Stimulated activated CD8-positive, alpha-beta memory T cell treated with anti-CD3 and anti-CD28 coated beads, Interleukin-7, amount 100 ng/mL, for 24 hours (primary cell): ENCODE measurements around the gene PRSS53.

Experiments used
- DNase-seq: peaks from one replicate; pipeline ENCODE4 v3.0.0-alpha.2; 2020; ENCODE audit warnings: low read depth

Gene PRSS53

GRCh38 chr16:31093132-31093703 lies 4.5 kb upstream of the PRSS53 start:
- no peak for DNase-seq

DNA sequence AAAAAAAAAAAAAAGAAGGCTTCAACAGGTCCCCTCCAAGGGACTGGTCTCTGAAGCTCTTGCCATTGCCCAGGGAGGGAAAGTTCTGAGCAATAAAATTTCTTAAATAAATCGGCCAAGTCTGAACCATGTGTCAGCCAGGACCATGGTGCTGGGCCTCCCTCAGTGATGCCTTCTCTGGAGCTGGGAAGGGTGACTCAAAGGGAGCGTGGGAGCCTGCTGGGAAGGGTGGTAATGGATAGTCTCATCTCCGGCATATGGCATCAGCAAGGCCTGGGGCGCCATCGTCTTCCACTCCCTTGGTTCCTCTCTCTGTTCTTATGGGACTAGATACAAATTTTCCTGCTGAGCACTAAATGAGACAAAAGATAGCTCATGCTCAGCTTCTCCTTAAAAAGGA lies 3.6 kb upstream of the PRSS53 start:
- no peak for DNase-seq

- no peak for DNase-seq
Measured at GRCh38 chr16:31090540-31090939, 1.8 kb upstream of the PRSS53 start.

DNA sequence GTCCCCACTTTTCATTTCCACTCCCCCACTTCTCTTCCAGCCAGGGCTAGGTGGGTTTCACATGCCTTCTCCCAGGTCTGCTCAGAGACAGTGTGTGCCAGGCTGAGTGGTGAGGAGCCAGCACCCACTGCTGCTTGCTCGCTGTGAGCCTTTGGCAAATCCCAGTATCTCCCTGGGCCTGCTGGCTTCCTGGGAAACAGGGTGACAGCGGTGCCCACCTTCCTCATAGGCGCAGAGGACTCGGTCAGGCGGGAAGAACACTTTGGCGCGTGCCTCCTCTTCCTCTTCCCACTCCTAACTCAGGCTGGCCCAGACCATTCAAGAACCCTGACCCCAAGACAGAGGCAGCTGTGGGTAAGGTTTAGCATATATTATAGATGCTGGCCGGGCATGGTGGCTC lies 456 bp upstream of the PRSS53 start:
- DNase-seq: no peak

GRCh38 chr16:31087971-31088370 lies 772 bp downstream of the PRSS53 start:
- DNase-seq: no peak

GRCh38 chr16:31087481-31087880 lies 1.3 kb downstream of the PRSS53 start:
- DNase-seq: no peak

- DNase-seq: no peak
Measured at GRCh38 chr16:31086629-31086906, 2.2 kb downstream of the PRSS53 start.

GRCh38 chr16:31085873-31086628 lies 2.7 kb downstream of the PRSS53 start:
- no peak for DNase-seq

DNA sequence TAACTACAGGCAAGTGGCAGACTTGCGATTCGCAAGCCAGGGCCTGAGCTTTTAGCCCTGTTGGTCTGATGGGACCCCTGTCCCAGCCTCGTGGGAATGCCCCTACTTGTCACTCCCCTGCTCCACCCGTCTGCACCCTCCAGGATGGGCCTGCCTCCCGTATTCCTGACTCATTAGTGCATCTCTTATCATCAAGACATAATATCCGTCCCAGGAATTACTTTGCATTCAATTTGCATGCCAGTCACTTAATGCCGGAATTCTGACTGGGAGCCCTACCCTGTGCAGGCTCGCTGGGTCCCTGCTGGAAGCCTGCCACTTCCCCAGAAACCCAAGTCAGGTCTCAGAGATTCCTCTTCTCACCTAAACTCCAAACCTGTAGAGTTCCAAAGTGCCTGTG lies 3.3 kb downstream of the PRSS53 start:
- DNase-seq: no peak

DNA sequence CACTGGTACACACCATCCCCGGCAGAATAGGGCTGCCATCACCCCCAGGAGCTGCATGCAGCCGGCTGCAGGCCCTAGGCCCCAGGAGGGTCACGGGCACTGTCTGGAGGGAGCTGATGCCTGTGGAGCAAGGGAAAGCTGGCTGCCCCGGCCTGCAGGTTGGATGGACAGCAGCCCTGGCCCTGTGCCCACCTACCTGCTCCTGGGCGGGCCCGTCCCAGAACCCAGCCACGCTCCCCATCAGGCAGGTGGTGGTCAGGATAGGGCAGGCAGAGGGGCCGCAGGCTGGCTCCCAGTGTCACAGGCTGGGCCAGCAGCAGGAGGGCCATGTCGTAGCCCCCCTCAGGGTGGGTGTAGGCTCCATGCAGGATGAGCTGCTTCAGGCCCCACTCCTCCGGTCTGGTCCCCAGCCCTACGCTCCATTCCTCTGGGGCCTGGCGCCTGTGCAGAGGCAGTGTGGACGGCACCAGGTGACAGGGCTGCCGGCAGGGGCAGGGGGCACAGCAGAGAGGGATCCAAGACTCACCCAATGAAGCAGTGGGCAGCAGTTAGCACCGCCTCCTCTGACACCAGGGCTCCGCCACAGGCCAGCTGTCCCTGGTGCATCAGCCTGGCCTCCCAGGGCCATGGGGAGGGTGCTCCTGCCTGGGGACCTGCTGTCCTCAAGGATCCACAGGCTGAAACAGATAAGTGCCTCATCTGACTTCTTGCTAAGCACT lies 4.0 kb downstream of the PRSS53 start:
- DNase-seq: no peak

DNA sequence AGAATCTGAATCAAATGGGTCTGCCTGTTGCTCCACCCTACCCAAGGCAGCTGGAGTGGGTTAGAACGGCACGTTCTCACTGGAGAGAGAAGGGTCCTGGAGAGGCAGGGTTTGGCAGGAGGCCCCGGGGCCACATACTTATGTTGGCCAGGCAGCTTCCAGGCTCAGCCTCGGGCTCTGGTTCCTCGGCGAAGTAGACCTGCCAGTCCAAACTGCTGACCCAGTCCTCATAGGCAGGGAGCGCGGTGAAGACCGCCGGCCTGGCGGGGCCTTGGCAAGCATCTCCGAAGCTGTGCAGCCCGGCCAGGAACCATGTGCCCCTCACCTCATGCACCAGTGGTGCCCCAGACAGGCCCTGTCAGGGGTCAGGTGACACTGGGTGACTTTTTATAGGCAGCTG lies 4.8 kb downstream of the PRSS53 start:
- no peak for DNase-seq

DNA sequence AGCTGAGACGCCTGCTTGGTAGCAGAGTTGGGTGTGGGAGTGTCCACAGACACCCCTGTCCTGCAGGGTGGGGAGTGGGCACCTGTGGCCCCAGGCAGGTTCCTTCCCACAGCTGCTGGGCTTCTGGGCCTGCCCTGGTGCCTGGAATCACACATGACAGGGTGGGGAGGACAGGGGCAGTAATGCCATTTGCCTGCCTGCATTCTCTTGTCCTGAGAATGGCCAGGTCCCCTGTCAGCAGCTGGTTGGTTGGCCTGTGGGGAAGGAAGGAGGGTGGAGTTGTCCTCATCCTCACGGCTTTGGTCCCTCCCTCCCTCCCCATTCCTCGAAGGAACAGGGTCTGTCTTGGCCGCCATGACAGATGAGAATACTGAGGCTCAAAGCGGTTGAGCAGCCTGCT lies 5.2 kb downstream of the PRSS53 start:
- DNase-seq: no peak

GRCh38 chr16:31083081-31083480 lies 5.7 kb downstream of the PRSS53 start:
- DNase-seq: no peak

DNA sequence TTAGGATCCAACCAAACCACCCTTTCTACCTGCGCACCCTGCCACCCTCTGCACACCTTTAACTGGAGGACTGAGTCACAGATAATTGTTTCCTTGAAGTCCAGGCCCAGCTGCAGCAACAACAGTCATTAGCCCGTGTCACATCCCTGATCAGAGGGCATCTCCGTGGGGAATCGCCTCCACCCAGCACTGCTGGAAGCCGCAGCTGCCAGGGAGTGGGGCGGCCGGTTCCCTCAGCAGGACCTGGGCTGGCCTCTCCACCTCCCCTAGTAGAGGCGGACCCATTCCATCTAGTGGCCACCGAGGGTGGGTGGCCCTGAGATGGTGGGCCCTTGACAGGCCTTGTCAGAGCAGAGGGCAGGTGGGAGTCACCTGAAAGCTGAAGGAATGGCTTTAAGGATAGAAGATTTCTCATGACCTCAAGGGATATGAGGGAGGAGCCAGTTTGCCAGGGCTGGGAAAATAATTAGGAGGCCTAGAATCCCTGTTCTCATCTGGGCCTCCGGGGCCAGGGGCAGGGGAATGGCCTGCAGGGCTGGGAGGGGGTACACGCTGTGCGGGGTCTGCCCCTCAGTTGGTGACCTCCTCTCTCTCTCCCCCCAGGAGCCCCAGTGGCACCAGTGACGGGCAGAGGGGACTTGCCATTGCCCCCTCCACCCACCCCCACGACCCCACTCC lies 6.2 kb downstream of the PRSS53 start:
- DNase-seq: no peak

DNA sequence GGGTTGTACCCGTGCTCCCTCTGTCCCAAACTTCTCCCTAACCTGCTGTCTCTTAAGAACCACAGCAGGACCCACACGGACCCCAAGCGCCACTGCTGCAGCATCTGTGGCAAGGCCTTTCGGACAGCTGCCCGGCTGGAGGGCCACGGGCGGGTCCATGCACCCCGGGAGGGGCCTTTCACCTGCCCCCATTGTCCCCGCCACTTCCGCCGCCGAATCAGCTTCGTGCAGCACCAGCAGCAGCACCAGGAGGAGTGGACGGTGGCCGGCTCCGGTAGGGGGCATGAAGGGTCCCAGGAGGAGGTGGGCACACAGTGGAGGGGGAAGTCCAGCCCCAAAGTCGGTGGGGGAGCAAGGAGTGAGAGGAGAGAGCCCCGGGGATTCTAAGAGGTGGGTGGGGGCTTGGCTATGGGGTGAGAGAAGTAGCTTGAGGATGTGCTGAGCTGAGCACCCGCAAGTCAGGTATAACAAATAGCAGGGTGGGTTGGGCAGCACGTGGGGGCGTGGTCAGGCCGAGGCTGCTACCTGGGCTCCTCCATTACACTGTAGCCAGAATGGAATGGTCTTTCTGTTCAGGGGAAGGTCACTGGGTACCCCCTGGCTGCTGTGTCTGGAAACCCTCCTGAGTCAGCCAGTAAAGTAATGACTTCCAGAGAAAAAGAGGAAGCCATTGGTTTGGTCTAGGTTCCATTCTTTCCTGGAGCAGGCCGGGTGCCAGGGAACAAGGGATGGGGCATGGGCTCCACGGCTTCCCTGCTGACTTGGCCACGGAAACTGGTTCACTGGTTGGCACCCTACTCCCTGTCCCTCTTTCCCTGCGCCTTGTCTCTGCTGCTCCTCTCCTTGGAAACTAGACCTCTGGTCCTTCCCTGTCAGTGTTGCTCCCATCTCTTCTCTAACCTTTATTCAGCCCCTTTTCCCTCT lies 7.1 kb downstream of the PRSS53 start:
- no peak for DNase-seq

GRCh38 chr16:31080756-31081419 lies 7.9 kb downstream of the PRSS53 start:
- DNase-seq: no peak

DNA sequence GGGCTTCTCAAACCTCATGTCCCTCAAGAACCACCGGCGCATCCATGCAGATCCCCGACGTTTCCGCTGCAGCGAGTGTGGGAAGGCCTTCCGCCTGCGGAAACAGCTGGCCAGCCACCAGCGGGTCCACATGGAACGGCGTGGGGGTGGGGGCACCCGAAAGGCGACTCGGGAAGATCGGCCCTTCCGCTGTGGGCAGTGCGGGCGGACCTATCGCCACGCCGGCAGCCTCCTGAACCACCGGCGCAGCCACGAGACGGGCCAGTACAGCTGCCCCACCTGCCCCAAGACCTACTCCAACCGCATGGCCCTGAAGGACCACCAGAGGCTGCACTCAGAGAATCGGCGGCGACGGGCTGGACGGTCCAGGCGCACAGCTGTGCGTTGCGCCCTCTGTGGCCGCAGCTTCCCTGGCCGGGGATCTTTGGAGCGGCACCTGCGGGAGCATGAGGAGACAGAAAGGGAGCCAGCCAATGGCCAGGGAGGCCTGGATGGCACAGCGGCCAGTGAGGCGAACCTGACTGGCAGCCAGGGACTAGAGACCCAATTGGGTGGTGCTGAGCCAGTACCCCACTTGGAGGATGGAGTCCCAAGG lies 8.6 kb downstream of the PRSS53 start:
- DNase-seq: no peak

GRCh38 chr16:31079342-31079944 lies 9.3 kb downstream of the PRSS53 start:
- DNase-seq: no peak

- DNase-seq: no peak
Measured at GRCh38 chr16:31078597-31079341, 10.0 kb downstream of the PRSS53 start.
